MCF 10A (cell line): ENCODE results near the gene NCBP3. TPM values are rescaled to one million over a fixed set of nuclear protein-coding genes. Genes with fewer than 3 reads are reported as not detected.

Source experiments
- BruUV-seq: library from RNA; stranded (reverse); fragments of 400-500 nt; replicated peaks from 2 replicates; lab custom pipeline; 2021; lab: Mats Ljungman, UMichigan
- CTCF ChIA-PET: fragments of 300-600 bp; sonication (Branson Sonifier 250); formaldehyde crosslinking; extraction: SDS; loops from one replicate; lab custom pipeline; 2021; ENCODE audit warnings: antibody characterized with exemption, inconsistent platforms; lab: Yijun Ruan, JAX
- POLR2A ChIA-PET: fragments of 300-600, 350-650 bp; sonication (Branson Sonifier 250); formaldehyde crosslinking; extraction: SDS; loops from one replicate; lab custom pipeline; 2020; ENCODE audit warnings: antibody characterized with exemption, inconsistent platforms; lab: Yijun Ruan, JAX
- DNase-seq: peaks from one replicate; pipeline ENCODE4 v3.0.0-alpha.2; 2018; ENCODE audit not compliant: unreplicated experiment
- H3K27ac Mint-ChIP-seq: one replicate; pipeline ENCODE4 v1.8.0; 2022; ENCODE audit warnings: mild to moderate bottlenecking, low read depth, mixed read lengths; ENCODE audit not compliant: unreplicated experiment
- H3K27me3 Mint-ChIP-seq: one replicate; pipeline ENCODE4 v1.8.0; 2022; ENCODE audit warnings: mixed read lengths; ENCODE audit not compliant: insufficient read depth, unreplicated experiment
- H3K36me3 Mint-ChIP-seq: one replicate; pipeline ENCODE4 v1.8.0; 2022; ENCODE audit warnings: mild to moderate bottlenecking, moderate library complexity, mixed read lengths; ENCODE audit not compliant: insufficient read depth, unreplicated experiment
- H3K4me1 Mint-ChIP-seq: one replicate; pipeline ENCODE4 v1.8.0; 2022; ENCODE audit warnings: mixed read lengths; ENCODE audit not compliant: insufficient read depth, unreplicated experiment
- H3K4me3 Mint-ChIP-seq: one replicate; pipeline ENCODE4 v1.8.0; 2022; ENCODE audit warnings: mild to moderate bottlenecking, moderate library complexity, mixed read lengths; ENCODE audit not compliant: unreplicated experiment
- H3K9me3 Mint-ChIP-seq: one replicate; pipeline ENCODE4 v1.8.0; 2022; ENCODE audit warnings: mixed read lengths; ENCODE audit not compliant: unreplicated experiment
- CTCF ChIP-seq: fragments of 200-600 bp; IDR thresholded peaks from one replicate; pipeline ENCODE4 v1.8.0; 2022; ENCODE audit warnings: antibody characterized with exemption, mild to moderate bottlenecking; ENCODE audit not compliant: unreplicated experiment
- intact Hi-C: fragments of 100-400 bp; cut with micrococcal nuclease; formaldehyde crosslinking; loops from 2 replicates; pipeline ENCODE4 v1.14.1; 2022
- total RNA-seq: library from RNA; stranded (reverse); gene quantifications from 2 replicates; pipeline ENCODE4 v1.2.3, GENCODE V29; 2022

The NCBP3 gene
- total RNA-seq, 1 experiment from 2014 or later, result 47.1 TPM

- Mint-ChIP-seq H3K27me3 (no peaks in the 10 kb centered on the region), H3K4me3 (no peak overlapping the region), H3K4me1 (no peaks in the 10 kb centered on the region), H3K9me3 (no peaks in the 10 kb centered on the region), H3K27ac (no peak overlapping the region), H3K36me3 (peaks cover 87% of the 10 kb centered on the region)
- intact Hi-C loops, result no loop called here
- DNase-seq, result no peak
- ChIA-PET CTCF (interaction anchor here (0.8 to 4.3 kb wide), 4 partner anchors 11 to 80 kb away, joined by 4 to 35 read pairs (median 9); partner anchors contain the start of gene NCBP3), POLR2A (no interaction called here)
- no TSS peak for BruUV-seq
- TF ChIP-seq CTCF, result no peak
Observed at GRCh38 chr17:3815925-3816324, 30.1 kb downstream of the NCBP3 start.

- no peak for TF ChIP-seq CTCF
- H3K27ac Mint-ChIP-seq, result no peak overlapping the region
- peaks cover 84% of the 10 kb centered on the region for H3K36me3 Mint-ChIP-seq
- DNase-seq, result no peak
- no peaks in the 10 kb centered on the region for H3K27me3 Mint-ChIP-seq
- no peaks in the 10 kb centered on the region for H3K9me3 Mint-ChIP-seq
- no peak overlapping the region for H3K4me3 Mint-ChIP-seq
- no peaks in the 10 kb centered on the region for H3K4me1 Mint-ChIP-seq
- intact Hi-C loops, result no loop called here
- ChIA-PET POLR2A (no interaction called here), CTCF (interaction anchor here (1.0 to 4.3 kb wide), 3 partner anchors 13 to 80 kb away, joined by 4 to 35 read pairs (median 7); no protein-coding TSS in a partner anchor)
- BruUV-seq, result no TSS peak
Observed at GRCh38 chr17:3815122-3815521, 30.9 kb downstream of the NCBP3 start.

- Mint-ChIP-seq H3K9me3 (no peaks in the 10 kb centered on the region), H3K27me3 (no peaks in the 10 kb centered on the region), H3K4me3 (no peak overlapping the region), H3K4me1 (no peaks in the 10 kb centered on the region), H3K36me3 (peaks cover 76% of the 10 kb centered on the region), H3K27ac (no peak overlapping the region)
- ChIA-PET POLR2A (no interaction called here), CTCF (interaction anchor here (1.0 to 4.3 kb wide), 2 partner anchors 13 to 77 kb away, joined by 7 to 35 read pairs; no protein-coding TSS in a partner anchor)
- intact Hi-C loops, result no loop called here
- no TSS peak for BruUV-seq
- no peak for TF ChIP-seq CTCF
- DNase-seq, result no peak
Observed at GRCh38 chr17:3814361-3814760, 31.7 kb downstream of the NCBP3 start.

- POLR2A ChIA-PET, result no interaction called here
- Mint-ChIP-seq H3K4me1 (no peaks in the 10 kb centered on the region), H3K4me3 (no peak overlapping the region), H3K36me3 (peaks cover 70% of the 10 kb centered on the region), H3K27me3 (no peaks in the 10 kb centered on the region), H3K27ac (no peak overlapping the region), H3K9me3 (no peaks in the 10 kb centered on the region)
- CTCF ChIA-PET, result interaction anchor here (0.7 kb wide), 1 partner anchor 14 kb away, joined by 3 read pairs; no protein-coding TSS in a partner anchor
- no TSS peak for BruUV-seq
- TF ChIP-seq CTCF, result no peak
- intact Hi-C loops, result no loop called here
- no peak for DNase-seq
Observed at GRCh38 chr17:3813171-3813570, 32.9 kb downstream of the NCBP3 start.
